Activated T-cell treated with anti-CD3 and anti-CD28 coated beads, Interleukin-2, amount 50 U/mL, for 72 hours (primary cell): ENCODE data around the gene HIP1. TPM values are rescaled to one million over a fixed set of nuclear protein-coding genes. Genes with fewer than 3 reads are reported as not detected.
"Not testable (repeated sequence)": the region's sequence is repeated elsewhere in the genome, so short reads cannot be mapped to it uniquely, and the experiment has no call there.

ENCODE experiments used
- ATAC-seq, 2 donors: fragments of 150-1000 bp; cut with Tn5 transposase; replicated peaks in 1 of 2; 2 replicates each; pipeline ENCODE4 v1.10.0; 2021; ENCODE audit warnings: moderate library complexity in 2 of 2, mild to moderate bottlenecking in 1 of 2
- DNase-seq, 2 donors: peaks; one replicate each; pipeline ENCODE4 v3.0.0; 2021 to 2022; ENCODE audit warnings: mixed read lengths in 1 of 2
- H3K27ac Mint-ChIP-seq: one replicate; pipeline ENCODE4 v1.8.0; 2022; ENCODE audit warnings: mild to moderate bottlenecking, moderate library complexity, mixed read lengths
- H3K27me3 Mint-ChIP-seq: one replicate; pipeline ENCODE4 v1.8.0; 2022; ENCODE audit warnings: low read depth, mixed read lengths
- H3K36me3 Mint-ChIP-seq, 2 donors: one replicate each; pipeline ENCODE4 v1.8.0; 2022; ENCODE audit warnings: mixed read lengths in 2 of 2, mild to moderate bottlenecking in 1 of 2; ENCODE audit not compliant: insufficient read depth in 2 of 2
- H3K4me1 Mint-ChIP-seq: one replicate; pipeline ENCODE4 v1.8.0; 2022; ENCODE audit warnings: low read depth, mixed read lengths
- H3K4me3 Mint-ChIP-seq, 2 donors: one replicate each; pipeline ENCODE4 v1.8.0; 2022; ENCODE audit warnings: mild to moderate bottlenecking in 2 of 2, mixed read lengths in 2 of 2, moderate library complexity in 2 of 2
- H3K9me3 Mint-ChIP-seq, 2 donors: one replicate each; pipeline ENCODE4 v1.8.0; 2022; ENCODE audit warnings: mixed read lengths in 2 of 2
- total RNA-seq, 2 donors: library from RNA; stranded (reverse); gene quantifications; one replicate each; pipeline ENCODE4 v1.2.3, GENCODE V29; 2022

HIP1 gene
- total RNA-seq, 2 donors from 2014 or later = 10.9 to 11.4 TPM

- H3K27ac Mint-ChIP-seq, H3K4me3 Mint-ChIP-seq, H3K27me3 Mint-ChIP-seq, DNase-seq, H3K4me1 Mint-ChIP-seq, H3K9me3 Mint-ChIP-seq, ATAC-seq: not testable (repeated sequence)
- peaks cover 4 to 10% of the 10 kb centered on the region in 2 donors for H3K36me3 Mint-ChIP-seq
Observed at GRCh38 chr7:75632587-75632986, 106.2 kb downstream of the HIP1 start.

- no peak overlapping the region for H3K4me3 Mint-ChIP-seq
- peaks cover 4 to 10% of the 10 kb centered on the region in 2 donors for H3K36me3 Mint-ChIP-seq
- H3K27ac Mint-ChIP-seq = no peak overlapping the region
- ATAC-seq = no peak
- H3K9me3 Mint-ChIP-seq = peaks cover 4 to 6% of the 10 kb centered on the region in 2 donors
- no peak for DNase-seq
- H3K4me1 Mint-ChIP-seq = no peaks in the 10 kb centered on the region
- H3K27me3 Mint-ChIP-seq = no peaks in the 10 kb centered on the region
Observed at GRCh38 chr7:75631711-75632110, 107.0 kb downstream of the HIP1 start.

- ATAC-seq (no peak), DNase-seq (no peak)
- no peak overlapping the region for H3K4me3 Mint-ChIP-seq
- H3K27me3 Mint-ChIP-seq = no peaks in the 10 kb centered on the region
- H3K36me3 Mint-ChIP-seq = peaks cover 4 to 10% of the 10 kb centered on the region in 2 donors
- no peaks in the 10 kb centered on the region for H3K4me1 Mint-ChIP-seq
- peaks cover 4 to 6% of the 10 kb centered on the region in 2 donors for H3K9me3 Mint-ChIP-seq
- no peak overlapping the region for H3K27ac Mint-ChIP-seq
Observed at GRCh38 chr7:75630549-75630948, 108.2 kb downstream of the HIP1 start.

- DNase-seq = no peak
- Mint-ChIP-seq H3K4me3 (no peak overlapping the region), H3K27me3 (no peaks in the 10 kb centered on the region), H3K4me1 (no peaks in the 10 kb centered on the region), H3K27ac (no peak overlapping the region), H3K36me3 (peaks cover 4 to 10% of the 10 kb centered on the region in 2 donors), H3K9me3 (peaks cover 4 to 6% of the 10 kb centered on the region in 2 donors)
- ATAC-seq = no peak
Observed at GRCh38 chr7:75629044-75629443, 109.7 kb downstream of the HIP1 start.

- ATAC-seq (no peak), DNase-seq (no peak)
- H3K36me3 Mint-ChIP-seq = peaks cover 4 to 10% of the 10 kb centered on the region in 2 donors
- no peaks in the 10 kb centered on the region for H3K4me1 Mint-ChIP-seq
- no peak overlapping the region for H3K4me3 Mint-ChIP-seq
- H3K27me3 Mint-ChIP-seq = no peaks in the 10 kb centered on the region
- H3K9me3 Mint-ChIP-seq = peaks cover 4 to 6% of the 10 kb centered on the region in 2 donors
- H3K27ac Mint-ChIP-seq = no peak overlapping the region
Observed at GRCh38 chr7:75628055-75628454, 110.7 kb downstream of the HIP1 start.

GRCh38 chr7:75626954-75627353, 111.8 kb downstream of the HIP1 start:
- peaks cover 4 to 10% of the 10 kb centered on the region in 2 donors for H3K36me3 Mint-ChIP-seq

GRCh38 chr7:75625868-75626267, 112.9 kb downstream of the HIP1 start:
- Mint-ChIP-seq H3K4me1 (no peaks in the 10 kb centered on the region), H3K4me3 (no peak overlapping the region), H3K27me3 (no peaks in the 10 kb centered on the region), H3K9me3 (peaks cover 4 to 6% of the 10 kb centered on the region in 2 donors), H3K27ac (no peak overlapping the region), H3K36me3 (peaks cover 4 to 10% of the 10 kb centered on the region in 2 donors)
- no peak for DNase-seq
- ATAC-seq = no peak

More at GRCh38 chr7:75626954-75627353, 111.8 kb downstream of the HIP1 start:
- no peak for ATAC-seq
- no peak overlapping the region for H3K4me3 Mint-ChIP-seq
- peaks cover 4 to 6% of the 10 kb centered on the region in 2 donors for H3K9me3 Mint-ChIP-seq
- H3K4me1 Mint-ChIP-seq = no peaks in the 10 kb centered on the region
- no peaks in the 10 kb centered on the region for H3K27me3 Mint-ChIP-seq
- no peak for DNase-seq
- no peak overlapping the region for H3K27ac Mint-ChIP-seq

GRCh38 chr7:75624134-75624832, 114.5 kb downstream of the HIP1 start:
- peak in 1 of 2 donors; percentile 8 for DNase-seq
- H3K9me3 Mint-ChIP-seq = peaks cover 4 to 6% of the 10 kb centered on the region in 2 donors
- peak overlapping the region; percentile 72 for H3K27ac Mint-ChIP-seq
- no peak overlapping the region for H3K4me3 Mint-ChIP-seq
- H3K27me3 Mint-ChIP-seq = no peaks in the 10 kb centered on the region
- H3K36me3 Mint-ChIP-seq = peaks cover 4 to 10% of the 10 kb centered on the region in 2 donors
- no peaks in the 10 kb centered on the region for H3K4me1 Mint-ChIP-seq
- peak; percentile 24 to 32 for ATAC-seq

GRCh38 chr7:75623390-75624133, 115.2 kb downstream of the HIP1 start:
- H3K9me3 Mint-ChIP-seq = peaks cover 4 to 6% of the 10 kb centered on the region in 2 donors
- peaks cover 4 to 7% of the 10 kb centered on the region in 2 donors for H3K36me3 Mint-ChIP-seq
- H3K27ac Mint-ChIP-seq = no peak overlapping the region
- no peaks in the 10 kb centered on the region for H3K27me3 Mint-ChIP-seq
- no peak overlapping the region for H3K4me3 Mint-ChIP-seq
- peaks cover 4% of the 10 kb centered on the region for H3K4me1 Mint-ChIP-seq
- no peak for DNase-seq
- no peak for ATAC-seq

- Mint-ChIP-seq H3K9me3 (no peaks in the 10 kb centered on the region), H3K4me3 (no peak overlapping the region), H3K27me3 (no peaks in the 10 kb centered on the region), H3K27ac (no peak overlapping the region), H3K4me1 (peaks cover 18% of the 10 kb centered on the region), H3K36me3 (no peaks in the 10 kb centered on the region)
- DNase-seq = no peak
- ATAC-seq = no peak
Observed at GRCh38 chr7:75621124-75621523, 117.6 kb downstream of the HIP1 start.

GRCh38 chr7:75619636-75620035, 119.1 kb downstream of the HIP1 start:
- Mint-ChIP-seq H3K4me3 (no peak overlapping the region), H3K27me3 (no peaks in the 10 kb centered on the region), H3K4me1 (peaks cover 18% of the 10 kb centered on the region), H3K27ac (no peak overlapping the region), H3K36me3 (no peaks in the 10 kb centered on the region), H3K9me3 (no peaks in the 10 kb centered on the region)
- ATAC-seq (no peak), DNase-seq (no peak)

GRCh38 chr7:75617634-75618234, 121.0 kb downstream of the HIP1 start:
- peak; percentile 92 to 96 for ATAC-seq
- Mint-ChIP-seq H3K36me3 (no peaks in the 10 kb centered on the region), H3K27me3 (no peaks in the 10 kb centered on the region), H3K9me3 (no peaks in the 10 kb centered on the region), H3K4me3 (peak overlapping the region; percentile 49 to 52), H3K4me1 (peaks cover 18% of the 10 kb centered on the region), H3K27ac (peak overlapping the region; percentile 76)
- peak; percentile 70 to 74 for DNase-seq
